Measurements from ENCODE around the gene ITGA7. TPM values are rescaled to one million over a fixed set of nuclear protein-coding genes. Genes with fewer than 3 reads are reported as not detected.

ITGA7 gene
- total RNA-seq, 4 donors from 2014 or later: 101 to 207 (median 156) TPM

DNA sequence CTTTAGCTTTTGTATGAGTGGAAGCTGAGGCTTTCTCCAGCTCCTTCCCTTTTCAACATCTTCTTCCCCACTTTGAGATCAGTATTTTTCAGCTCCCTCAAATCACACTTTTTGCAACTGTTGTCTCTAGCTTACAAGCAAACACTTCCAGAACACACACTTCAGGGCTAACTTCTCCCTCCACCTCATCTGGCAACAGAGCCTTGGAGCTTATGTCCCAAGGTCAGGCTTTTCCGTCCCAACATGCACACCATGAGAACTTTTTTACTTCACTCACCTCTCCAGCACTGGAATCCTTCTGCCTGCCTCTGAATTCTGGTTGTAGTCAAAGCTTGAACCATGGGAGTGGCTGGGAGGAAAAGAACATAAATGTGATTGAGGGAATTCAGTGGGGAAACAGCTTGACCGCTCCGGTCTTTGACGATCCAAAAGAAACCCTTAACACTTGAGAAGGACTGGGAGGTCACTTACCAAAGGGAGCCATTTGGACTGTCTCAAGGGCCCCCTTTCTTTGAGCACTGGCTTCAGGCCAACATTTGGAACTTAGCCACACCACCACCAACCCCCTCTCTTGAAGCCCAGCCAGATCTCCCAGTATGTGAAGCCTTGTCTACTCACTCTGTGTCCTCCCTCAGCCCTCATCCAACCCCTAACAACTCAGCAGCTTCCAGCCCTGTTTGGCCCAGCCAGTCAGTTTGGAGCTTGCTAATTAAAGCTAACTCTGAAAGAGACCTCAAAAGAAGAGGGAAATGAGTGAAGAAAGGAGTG is 4.3 kb upstream of the ITGA7 start:
- DNase-seq (ENCODE audit: low spot score) (no peak), ATAC-seq (ENCODE audit: low FRiP score) (no peak)
- TF ChIP-seq, protein P1, sequence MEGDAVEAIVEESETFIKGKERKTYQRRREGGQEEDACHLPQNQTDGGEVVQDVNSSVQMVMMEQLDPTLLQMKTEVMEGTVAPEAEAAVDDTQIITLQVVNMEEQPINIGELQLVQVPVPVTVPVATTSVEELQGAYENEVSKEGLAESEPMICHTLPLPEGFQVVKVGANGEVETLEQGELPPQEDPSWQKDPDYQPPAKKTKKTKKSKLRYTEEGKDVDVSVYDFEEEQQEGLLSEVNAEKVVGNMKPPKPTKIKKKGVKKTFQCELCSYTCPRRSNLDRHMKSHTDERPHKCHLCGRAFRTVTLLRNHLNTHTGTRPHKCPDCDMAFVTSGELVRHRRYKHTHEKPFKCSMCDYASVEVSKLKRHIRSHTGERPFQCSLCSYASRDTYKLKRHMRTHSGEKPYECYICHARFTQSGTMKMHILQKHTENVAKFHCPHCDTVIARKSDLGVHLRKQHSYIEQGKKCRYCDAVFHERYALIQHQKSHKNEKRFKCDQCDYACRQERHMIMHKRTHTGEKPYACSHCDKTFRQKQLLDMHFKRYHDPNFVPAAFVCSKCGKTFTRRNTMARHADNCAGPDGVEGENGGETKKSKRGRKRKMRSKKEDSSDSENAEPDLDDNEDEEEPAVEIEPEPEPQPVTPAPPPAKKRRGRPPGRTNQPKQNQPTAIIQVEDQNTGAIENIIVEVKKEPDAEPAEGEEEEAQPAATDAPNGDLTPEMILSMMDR (IDR thresholded peaks at IDR 0.05): no peak

- TF ChIP-seq, protein P1 (IDR thresholded peaks at IDR 0.05): no peak
- DNase-seq (ENCODE audit: low spot score) (no peak), ATAC-seq (ENCODE audit: low FRiP score) (no peak)
Observed at GRCh38 chr12:55708695-55709233, 1.1 kb upstream of the ITGA7 start.

GRCh38 chr12:55707219-55707671 is 459 bp downstream of the ITGA7 start:
- DNase-seq (ENCODE audit: low spot score) (no peak), ATAC-seq (ENCODE audit: low FRiP score) (peak; percentile 7)
- TF ChIP-seq, protein P1 (IDR thresholded peaks at IDR 0.05): no peak

GRCh38 chr12:55706568-55707218 is 1.0 kb downstream of the ITGA7 start:
- DNase-seq (ENCODE audit: low spot score) (no peak), ATAC-seq (ENCODE audit: low FRiP score) (no peak)
- TF ChIP-seq, protein P1 (IDR thresholded peaks at IDR 0.05): no peak

DNA sequence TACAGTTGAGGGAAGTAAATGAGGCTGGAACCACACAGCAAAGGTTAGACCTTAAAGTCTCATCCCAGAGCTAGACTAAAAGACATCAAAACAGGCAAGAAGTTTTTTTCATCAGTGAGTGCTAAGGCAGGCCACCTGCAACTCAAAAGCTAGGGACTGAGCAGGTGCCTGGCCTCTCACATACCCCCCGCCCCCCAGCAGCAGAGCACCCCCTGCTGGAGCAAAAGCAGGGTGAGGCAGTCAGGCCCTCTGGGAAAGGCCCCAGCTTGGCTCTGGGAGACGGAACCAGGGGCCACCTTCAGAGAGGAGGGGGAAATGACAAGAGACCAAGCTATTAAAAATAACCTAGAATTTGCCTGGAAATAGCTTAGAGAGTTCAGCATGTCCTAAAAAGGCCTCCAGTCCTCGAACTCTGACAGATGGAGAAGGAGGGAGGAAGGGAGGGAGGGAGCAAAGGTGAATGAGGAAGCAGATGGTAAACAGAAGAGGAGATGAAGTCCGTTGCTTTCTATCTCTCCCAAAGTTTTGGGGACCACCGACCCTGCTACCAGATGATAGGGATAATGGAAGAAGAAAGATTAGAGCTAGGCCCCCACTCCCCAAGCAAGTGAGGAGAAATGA is 1.8 kb downstream of the ITGA7 start:
- DNase-seq (ENCODE audit: low spot score): no peak
- TF ChIP-seq, protein P1 (IDR thresholded peaks at IDR 0.05): no peak
- ATAC-seq (ENCODE audit: low FRiP score): no peak

- TF ChIP-seq, protein P1 (IDR thresholded peaks at IDR 0.05): no peak
- DNase-seq (ENCODE audit: low spot score) (no peak), ATAC-seq (ENCODE audit: low FRiP score) (no peak)
Observed at GRCh38 chr12:55704824-55705718, 2.6 kb downstream of the ITGA7 start.

Measured in omental fat pad (tissue), 4 donors.